H1 (cell line): ENCODE results near the gene SLC25A26. TPM values are rescaled to one million over a fixed set of nuclear protein-coding genes. Genes with fewer than 3 reads are reported as not detected.
A peak's percentile ranks its signal among the peaks of the same experiment; 100 is the strongest.

Experiments
- CTCF ChIA-PET: fragments of 300-600 bp; sonication (Branson Sonifier 250); formaldehyde crosslinking; loops from one replicate; lab custom pipeline; 2021; ENCODE audit not compliant: partially characterized antibody; lab: Charles Lee
- POLR2A ChIA-PET: fragments of 300-600 bp; sonication (Branson Sonifier 250); formaldehyde crosslinking; loops from one replicate; lab custom pipeline; 2021; ENCODE audit warnings: inconsistent platforms; ENCODE audit not compliant: partially characterized antibody; lab: Charles Lee
- DNase-seq, 2 experiments: peaks; one replicate each; pipeline versions ENCODE4 v3.0.0 to v3.0.0-alpha.2; 2010 to 2022; ENCODE audit warnings: low spot score in 2 of 2, low read depth in 1 of 2, mixed read lengths in 1 of 2
- FAIRE-seq: peaks from 2 replicates; lab custom pipeline; 2011; peaks lifted over from hg19 to GRCh38; lab: Jason Lieb, UNC
- H2AFZ ChIP-seq: 2 replicates; pipeline ENCODE4 v1.8.1; 2012; ENCODE audit warnings: low read length, inconsistent platforms
- H2AK5ac ChIP-seq: 2 replicates; pipeline ENCODE4 v1.6.1; 2013; ENCODE audit warnings: low read depth, low read length
- H2BK120ac ChIP-seq: replicated peaks from 2 replicates; pipeline ENCODE3; 2013; ENCODE audit warnings: low read depth, low read length, inconsistent platforms
- H2BK12ac ChIP-seq: 2 replicates; pipeline ENCODE4 v1.6.1; 2013; ENCODE audit warnings: low read depth, low read length
- H2BK15ac ChIP-seq: 2 replicates; pipeline ENCODE4 v1.6.1; 2013; ENCODE audit warnings: low read length
- H2BK20ac ChIP-seq: 2 replicates; pipeline ENCODE4 v1.6.1; 2013; ENCODE audit warnings: low read length
- H2BK5ac ChIP-seq: 2 replicates; pipeline ENCODE4 v1.6.1; 2013; ENCODE audit warnings: low read depth, low read length
- H3K14ac ChIP-seq: 2 replicates; pipeline ENCODE4 v1.6.1; 2013; ENCODE audit warnings: inconsistent platforms; ENCODE audit not compliant: insufficient read length
- H3K18ac ChIP-seq: 2 replicates; pipeline ENCODE4 v1.6.1; 2013; ENCODE audit warnings: low read length; ENCODE audit errors: extremely low read depth
- H3K23ac ChIP-seq: 2 replicates; pipeline ENCODE4 v1.6.1; 2013; ENCODE audit warnings: inconsistent platforms; ENCODE audit not compliant: insufficient read length
- H3K23me2 ChIP-seq: 2 replicates; pipeline ENCODE4 v1.6.1; 2013; ENCODE audit warnings: low read depth, low read length
- H3K27ac ChIP-seq: 2 replicates; pipeline ENCODE4 v1.6.1; 2011; ENCODE audit warnings: low read depth, low read length, inconsistent platforms
- H3K27me3 ChIP-seq, 4 experiments: replicated peaks in 1 of 4; 1 replicate in 1 of 4; 2 replicates in 3 of 4; pipeline versions ENCODE4 v1.6.1 to v1.8.1; 2011 to 2013; ENCODE audit warnings: low read length in 3 of 4, mild to moderate bottlenecking in 3 of 4, inconsistent platforms in 2 of 4, mixed read lengths in 2 of 4, moderate library complexity in 1 of 4; ENCODE audit not compliant: control insufficient read depth in 3 of 4, insufficient read depth in 3 of 4; ENCODE audit errors: extremely low read depth in 1 of 4
- H3K36me3 ChIP-seq, 4 experiments: 2 replicates each; pipeline versions ENCODE4 v1.6.1 to v1.8.1; 2011 to 2013; ENCODE audit warnings: mild to moderate bottlenecking in 4 of 4, low read length in 3 of 4, moderate library complexity in 2 of 4, control low read depth in 1 of 4, inconsistent platforms in 1 of 4; ENCODE audit not compliant: insufficient read depth in 4 of 4, control insufficient read depth in 2 of 4
- H3K4ac ChIP-seq: replicated peaks from 2 replicates; pipeline ENCODE3; 2013; ENCODE audit warnings: low read length, low read depth, mixed read lengths, inconsistent platforms; ENCODE audit not compliant: insufficient read length
- H3K4me1 ChIP-seq, 4 experiments: replicated peaks in 1 of 4; 1 replicate in 1 of 4; 2 replicates in 3 of 4; pipeline versions ENCODE4 v1.6.1 to v1.8.1; 2011 to 2013; ENCODE audit warnings: low read length in 3 of 4, inconsistent platforms in 2 of 4, mixed read lengths in 1 of 4; ENCODE audit not compliant: insufficient read depth in 4 of 4, control insufficient read depth in 3 of 4
- H3K4me2 ChIP-seq, 2 experiments: 2 replicates each; pipeline versions ENCODE4 v1.6.1 to v1.8.1; 2011 to 2013; ENCODE audit warnings: low read depth in 2 of 2, low read length in 2 of 2, control low read depth in 1 of 2, inconsistent platforms in 1 of 2, mild to moderate bottlenecking in 1 of 2; ENCODE audit not compliant: insufficient read depth in 1 of 2
- H3K4me3 ChIP-seq, 4 experiments: fragments of 200-600, 300-600 bp in 1 of 4; sonication (generic), shearing (Covaris generic), sonication (Bioruptor Twin) in 1 of 4; 2 replicates each; pipeline versions ENCODE4 v1.5.1 to v1.8.1; 2011 to 2016; ENCODE audit warnings: low read length in 4 of 4, low read depth in 3 of 4, control low read depth in 2 of 4, inconsistent platforms in 2 of 4, mild to moderate bottlenecking in 2 of 4, mixed read lengths in 1 of 4, moderate library complexity in 1 of 4; ENCODE audit not compliant: insufficient read depth in 2 of 4; ENCODE audit errors: extremely low read depth in 1 of 4
- H3K56ac ChIP-seq: replicated peaks from 2 replicates; pipeline ENCODE3; 2013; ENCODE audit warnings: low read depth, mild to moderate bottlenecking, mixed read lengths, low read length, inconsistent platforms; ENCODE audit not compliant: insufficient read length
- H3K79me1 ChIP-seq: 2 replicates; pipeline ENCODE4 v1.6.1; 2013; ENCODE audit warnings: low read depth, low read length, control low read depth
- H3K79me2 ChIP-seq, 2 experiments: 2 replicates each; pipeline versions ENCODE4 v1.6.1 to v1.8.1; 2012 to 2013; ENCODE audit warnings: low read length in 2 of 2, mild to moderate bottlenecking in 2 of 2, inconsistent platforms in 1 of 2; ENCODE audit not compliant: insufficient read depth in 2 of 2, control insufficient read depth in 1 of 2
- H3K9ac ChIP-seq, 4 experiments: replicated peaks in 1 of 4; 1 replicate in 1 of 4; 2 replicates in 3 of 4; pipeline versions ENCODE4 v1.6.1 to v1.8.1; 2011 to 2013; ENCODE audit warnings: low read depth in 3 of 4, low read length in 3 of 4, control low read depth in 2 of 4, mild to moderate bottlenecking in 2 of 4, moderate library complexity in 2 of 4, inconsistent platforms in 1 of 4; ENCODE audit errors: extremely low read depth in 1 of 4
- H3K9me3 ChIP-seq, 2 experiments: 2 replicates each; pipeline versions ENCODE4 v1.6.1 to v1.8.1; 2012 to 2013; ENCODE audit warnings: mild to moderate bottlenecking in 2 of 2, moderate library complexity in 2 of 2, control low read depth in 1 of 2, inconsistent platforms in 1 of 2, low read depth in 1 of 2, low read length in 1 of 2, mixed read lengths in 1 of 2; ENCODE audit not compliant: insufficient read depth in 2 of 2
- H4K20me1 ChIP-seq, 2 experiments: replicated peaks in 1 of 2; 2 replicates each; pipeline versions ENCODE3 to v1.8.1; 2011 to 2013; ENCODE audit warnings: inconsistent platforms in 2 of 2, low read length in 2 of 2, mild to moderate bottlenecking in 1 of 2; ENCODE audit not compliant: insufficient read depth in 2 of 2, control insufficient read depth in 1 of 2
- H4K5ac ChIP-seq: 2 replicates; pipeline ENCODE4 v1.6.1; 2013; ENCODE audit warnings: low read length, low read depth, mixed read lengths, inconsistent platforms; ENCODE audit not compliant: insufficient read length
- H4K8ac ChIP-seq: 2 replicates; pipeline ENCODE4 v1.8.0; 2013; ENCODE audit warnings: mild to moderate bottlenecking, moderate library complexity, low read length, inconsistent platforms; ENCODE audit not compliant: insufficient read depth; ENCODE audit errors: extremely low read depth
- H4K91ac ChIP-seq: replicated peaks from 2 replicates; pipeline ENCODE3; 2013; ENCODE audit warnings: low read length, mixed read lengths, inconsistent platforms; ENCODE audit not compliant: insufficient read length
- ASH2L ChIP-seq: fragments of 200-600, 300-600 bp; sonication (generic); IDR thresholded peaks from one replicate; pipeline ENCODE4 v1.7.1; 2017; ENCODE audit warnings: low read length
- CBX8 ChIP-seq: fragments of 300-800, 300-1000 bp; sonication (generic); IDR thresholded peaks from 2 replicates; pipeline ENCODE4 v1.7.1; 2016; ENCODE audit warnings: low read depth, low read length, borderline replicate concordance
- KDM4A ChIP-seq: IDR thresholded peaks from one replicate; pipeline ENCODE4 v1.7.1; 2012; ENCODE audit warnings: low read depth, mild to moderate bottlenecking, moderate library complexity, low read length, inconsistent platforms; ENCODE audit not compliant: severe bottlenecking
- KDM5A ChIP-seq: fragments of 200-600 bp; IDR thresholded peaks from 2 replicates; pipeline ENCODE4 v1.7.1; 2012; ENCODE audit warnings: mild to moderate bottlenecking, low read length, inconsistent platforms, mixed read lengths
- PHF8 ChIP-seq: fragments of 200-600 bp; sonication (generic); conservative IDR thresholded peaks from 2 replicates; pipeline ENCODE4 v1.7.1; 2012; ENCODE audit warnings: low read depth, mild to moderate bottlenecking, inconsistent platforms, low read length, moderate library complexity
- POU5F1 ChIP-seq: IDR thresholded peaks from 2 replicates; pipeline ENCODE4 v1.6.1; 2011; ENCODE audit warnings: low read depth, mild to moderate bottlenecking, low read length, moderate library complexity
- RBBP5 ChIP-seq: IDR thresholded peaks from 2 replicates; pipeline ENCODE4 v1.7.1; 2012; ENCODE audit warnings: low read depth, mild to moderate bottlenecking, inconsistent platforms, low read length, moderate library complexity, borderline replicate concordance
- RNF2 ChIP-seq: fragments of 200-900, 300-1000 bp; sonication (generic); IDR thresholded peaks from 2 replicates; pipeline ENCODE4 v1.7.1; 2016; ENCODE audit warnings: borderline replicate concordance, low read depth, mild to moderate bottlenecking, antibody characterized with exemption, low read length; ENCODE audit not compliant: poor library complexity, severe bottlenecking; ENCODE audit errors: missing control alignments
- RXRA ChIP-seq: IDR thresholded peaks from 2 replicates; pipeline ENCODE4 v1.6.1; 2011; ENCODE audit warnings: low read depth, mild to moderate bottlenecking, low read length, moderate library complexity; ENCODE audit not compliant: insufficient read depth
- SP1 ChIP-seq: IDR thresholded peaks from 2 replicates; pipeline ENCODE4 v1.6.1; 2011; ENCODE audit warnings: low read depth, low read length
- SUZ12 ChIP-seq: fragments of 200-600 bp; sonication (generic); IDR thresholded peaks from 2 replicates; pipeline ENCODE4 v1.6.1; 2012; ENCODE audit warnings: mild to moderate bottlenecking, inconsistent platforms, low read length, moderate library complexity, mixed read lengths
- TCF12 ChIP-seq: IDR thresholded peaks from 2 replicates; pipeline ENCODE4 v1.6.1; 2011; ENCODE audit warnings: low read depth, mild to moderate bottlenecking, low read length
- TEAD4 ChIP-seq: IDR thresholded peaks from 2 replicates; pipeline ENCODE4 v1.6.1; 2012; ENCODE audit warnings: low read depth, low read length, inconsistent platforms, mixed read lengths
- YY1 ChIP-seq: IDR thresholded peaks from 2 replicates; pipeline ENCODE4 v1.6.1; 2011; ENCODE audit warnings: low read depth, mild to moderate bottlenecking, low read length
- WGBS, 2 experiments: shearing (Covaris generic) in 1 of 2; methylation state at CpG; one replicate each; pipeline versions ENCODE4 v1.1.6 to v1.1.7; 2013 to 2015; ENCODE audit warnings: low lambda C conversion rate in 2 of 2, mixed read lengths in 2 of 2, inconsistent platforms in 1 of 2, low coverage in 1 of 2, missing lambda C conversion rate in 1 of 2; ENCODE audit not compliant: insufficient replicate concordance in 2 of 2, insufficient coverage in 1 of 2, insufficient read length in 1 of 2; ENCODE audit errors: extremely low coverage in 1 of 2, missing lambda C conversion rate in 1 of 2; 5-methylcytosine and 5-hydroxymethylcytosine counted together
- polyA plus RNA-seq, 7 experiments: library from polyadenylated mRNA; depleted of rRNA in 3 of 7; stranded (reverse) in 5 of 7; unstranded in 2 of 7; fragments of >200 nt in 5 of 7; fragments of 200-250 nt in 2 of 7; gene quantifications; 1 replicate in 5 of 7; 2 replicates in 1 of 7; 4 replicates in 1 of 7; pipeline versions ENCODE4 v1.2.1 to v1.2.3, GENCODE V29; 2011 to 2013; ENCODE audit warnings: missing spikeins in 2 of 7, mixed read lengths in 2 of 7
- total RNA-seq: library from RNA; stranded (reverse); fragmentation: NEBNext Ultra II Directional; extraction: Animal tissue kit (Norgen Biotek cat#: 25700); gene quantifications from 2 replicates; pipeline ENCODE4 v1.2.1, GENCODE V29; 2021

The SLC25A26 gene
- total and polyA plus RNA-seq, 2 of the 8 experiments (the other 6 are each of a cell fraction or from before 2014, with no cell fraction given), result 30.0 to 37.0 TPM

DNA sequence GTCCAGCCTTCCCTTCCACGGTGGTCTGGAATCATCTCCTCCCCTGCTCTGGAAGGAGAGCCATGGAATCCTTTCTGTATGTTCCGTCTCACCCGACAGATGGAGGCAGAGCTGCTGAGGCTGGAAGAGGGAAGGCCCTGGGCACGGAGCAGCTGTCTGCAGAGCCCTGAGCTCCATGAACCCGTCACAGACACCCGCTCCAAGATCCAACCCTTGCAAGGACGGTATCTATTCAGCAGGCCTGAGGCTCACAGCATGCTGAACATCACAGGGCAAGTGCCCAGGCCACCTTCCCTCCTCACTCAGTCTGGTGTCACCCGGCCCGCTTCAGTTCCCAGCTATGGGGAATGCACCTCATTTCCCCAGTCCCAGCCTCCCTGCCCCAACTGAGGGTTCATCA lies 176.1 kb downstream of the SLC25A26 start:
- H3K79me2 ChIP-seq, result peaks cover 0 to 31% of the 10 kb centered on the region in 2 experiments; a peak in 2 of 4 replicates
- no peak overlapping the region for H2AFZ ChIP-seq
- H4K20me1 ChIP-seq, result peaks cover 13 to 23% of the 10 kb centered on the region in 2 experiments
- 94% methylated on average over 9 of the region's 9 CpGs; no CpG with 5 or more reads in 1 of the 2 experiments for WGBS, 2 experiments
- H3K23ac ChIP-seq, result no peak overlapping the region
- POLR2A ChIA-PET, result interaction anchor here (0.9 kb wide), 1 partner anchor 14 kb away, joined by 4 read pairs; no protein-coding TSS in a partner anchor
- H3K79me1 ChIP-seq, result peaks cover 2% of the 10 kb centered on the region
- H3K4ac ChIP-seq, result no peak overlapping the region
- no peak overlapping the region for H4K91ac ChIP-seq
- CTCF ChIA-PET, result interaction anchor here (0.9 to 3.4 kb wide), 5 partner anchors 11 to 425 kb away, joined by 4 to 22 read pairs (median 8); no protein-coding TSS in a partner anchor
- no peaks in the 10 kb centered on the region for H3K27me3 ChIP-seq
- no peak overlapping the region for H3K56ac ChIP-seq
- H3K14ac ChIP-seq, result no peak overlapping the region
- peaks cover 0 to 4% (median 2%) of the 10 kb centered on the region in 4 experiments; a peak in 4 of 7 replicates for H3K4me1 ChIP-seq
- peak overlapping the region; percentile 7; the same call in 1 of the 2 replicates for H4K8ac ChIP-seq
- no peak overlapping the region for H3K27ac ChIP-seq
- no peak overlapping the region for H3K9ac ChIP-seq
- no peaks in the 10 kb centered on the region for H3K9me3 ChIP-seq
- peaks cover 54 to 91% (median 68%) of the 10 kb centered on the region in 4 experiments for H3K36me3 ChIP-seq
- H2BK12ac ChIP-seq, result no peak overlapping the region
- no peak for DNase-seq
- no peaks in the 10 kb centered on the region for H3K23me2 ChIP-seq
- no peak overlapping the region for H4K5ac ChIP-seq
- FAIRE-seq, result no peak
- no peak overlapping the region for H3K4me2 ChIP-seq
- H3K4me3 ChIP-seq, result no peak overlapping the region
- no peak overlapping the region for H2BK20ac ChIP-seq
- H2AK5ac ChIP-seq, result no peak overlapping the region
- H2BK15ac ChIP-seq, result no peak overlapping the region
- H3K18ac ChIP-seq, result no peak overlapping the region
- H2BK5ac ChIP-seq, result no peak overlapping the region
- no peak overlapping the region for H2BK120ac ChIP-seq
- TF ChIP-seq ASH2L (no peak), KDM4A (no peak), SP1 (no peak), RBBP5 (no peak), POU5F1 (no peak), RNF2 (no peak), RXRA (no peak), KDM5A (no peak), SUZ12 (no peak), TCF12 (no peak), YY1 (no peak), CBX8 (no peak), TEAD4 (no peak), PHF8 (no peak)
